ENCODE results near the gene PARP1. TPM values are rescaled to one million over a fixed set of nuclear protein-coding genes. Genes with fewer than 3 reads are reported as not detected.

Gene PARP1
- total and polyA plus RNA-seq, 2 donors (not counting 1 experiment from before 2014, with no cell fraction given) = 61.7 to 78.4 TPM

DNA sequence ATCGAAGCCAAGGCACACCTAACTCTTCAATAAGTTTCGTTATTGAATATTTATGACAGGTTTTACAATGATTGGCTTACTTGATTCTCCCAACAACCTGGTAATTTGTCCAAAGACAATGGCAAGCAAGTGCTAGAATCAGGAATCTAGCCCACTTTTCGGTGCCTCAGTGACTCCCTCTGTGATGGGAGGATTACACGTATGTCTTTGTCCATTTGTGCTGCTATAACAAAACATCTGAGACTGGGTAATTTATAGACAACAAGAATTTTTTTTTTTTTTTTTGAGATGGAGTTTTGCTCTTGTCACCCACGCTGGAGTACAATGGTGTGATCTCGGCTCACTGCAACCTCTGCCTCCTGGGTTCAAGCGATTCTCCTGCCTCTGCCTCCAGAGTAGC, 96.5 kb downstream of the PARP1 start:
- no peak overlapping the region for H3K27ac ChIP-seq (ENCODE audit: insufficient read depth, low read length)
- H3K36me3 ChIP-seq (ENCODE audit: control insufficient read depth, insufficient read depth, low read length) = no peaks in the 10 kb centered on the region
- no peak overlapping the region for H3K4me2 ChIP-seq (ENCODE audit: extremely low read depth, insufficient read depth, low read length)
- H3K4me3 ChIP-seq (replicated peaks in 1 of 4; ENCODE audit: control extremely low read depth in 1 of 4, insufficient read depth in 1 of 4, low read depth in 3 of 4, low read length in 4 of 4) = no peak overlapping the region
- H3K27me3 ChIP-seq (ENCODE audit: control insufficient read depth, insufficient read depth, low read length) = peaks cover 4% of the 10 kb centered on the region
- no peak for DNase-seq (ENCODE audit: low read depth in 2 of 2)
- no peaks in the 10 kb centered on the region for H3K4me1 ChIP-seq (ENCODE audit: control insufficient read depth, extremely low read depth, insufficient read depth, low read length)
- no peaks in the 10 kb centered on the region for H4K20me1 ChIP-seq (ENCODE audit: control insufficient read depth, extremely low read depth, insufficient read depth, low read length)
- no peak for TF ChIP-seq EZH2 (IDR thresholded peaks at IDR 0.05; ENCODE audit: low read length, missing control alignments)
- TF ChIP-seq, protein P1, sequence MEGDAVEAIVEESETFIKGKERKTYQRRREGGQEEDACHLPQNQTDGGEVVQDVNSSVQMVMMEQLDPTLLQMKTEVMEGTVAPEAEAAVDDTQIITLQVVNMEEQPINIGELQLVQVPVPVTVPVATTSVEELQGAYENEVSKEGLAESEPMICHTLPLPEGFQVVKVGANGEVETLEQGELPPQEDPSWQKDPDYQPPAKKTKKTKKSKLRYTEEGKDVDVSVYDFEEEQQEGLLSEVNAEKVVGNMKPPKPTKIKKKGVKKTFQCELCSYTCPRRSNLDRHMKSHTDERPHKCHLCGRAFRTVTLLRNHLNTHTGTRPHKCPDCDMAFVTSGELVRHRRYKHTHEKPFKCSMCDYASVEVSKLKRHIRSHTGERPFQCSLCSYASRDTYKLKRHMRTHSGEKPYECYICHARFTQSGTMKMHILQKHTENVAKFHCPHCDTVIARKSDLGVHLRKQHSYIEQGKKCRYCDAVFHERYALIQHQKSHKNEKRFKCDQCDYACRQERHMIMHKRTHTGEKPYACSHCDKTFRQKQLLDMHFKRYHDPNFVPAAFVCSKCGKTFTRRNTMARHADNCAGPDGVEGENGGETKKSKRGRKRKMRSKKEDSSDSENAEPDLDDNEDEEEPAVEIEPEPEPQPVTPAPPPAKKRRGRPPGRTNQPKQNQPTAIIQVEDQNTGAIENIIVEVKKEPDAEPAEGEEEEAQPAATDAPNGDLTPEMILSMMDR (conservative IDR thresholded peaks at IDR 0.05 in 1 of 2, IDR thresholded peaks at IDR 0.05 in 1 of 2; ENCODE audit: low read depth in 1 of 2, low read length in 2 of 2) = no peak
- peaks cover 17% of the 10 kb centered on the region for H3K79me2 ChIP-seq (ENCODE audit: control insufficient read depth, insufficient read depth, low read length)
- no peaks in the 10 kb centered on the region for H3K9me3 ChIP-seq (ENCODE audit: control insufficient read depth, insufficient read depth, low read depth, low read length)
- H2AFZ ChIP-seq (ENCODE audit: low read length) = no peak overlapping the region
- no peak overlapping the region for H3K9ac ChIP-seq (ENCODE audit: insufficient read depth, low read length)

Other genes with a start within 250 kb of the PARP1 start
- gene ACBD3, start 221.4 kb downstream of the PARP1 start, total RNA-seq = 60.9 and 67.7 TPM in 2 replicates
- 62.3 and 85.0 TPM in 2 replicates for gene ACBD3, start 221.4 kb downstream of the PARP1 start, polyA plus RNA-seq
- not detected in 2 replicates for gene MIXL1, start 184.4 kb downstream of the PARP1 start, total RNA-seq
- 0.07 and 0.08 TPM in 2 replicates for gene MIXL1, start 184.4 kb downstream of the PARP1 start, polyA plus RNA-seq
- 2.8 TPM in 2 replicates for gene LIN9, start 98.9 kb downstream of the PARP1 start, total RNA-seq
- 2.3 and 5.2 TPM in 2 replicates for gene LIN9, start 98.9 kb downstream of the PARP1 start, polyA plus RNA-seq
- under 0.01 TPM in 1 of 2 replicates, not detected in the other for gene STUM, start 140.7 kb upstream of the PARP1 start, total RNA-seq
- 0.01 and 0.02 TPM in 2 replicates for gene STUM, start 140.7 kb upstream of the PARP1 start, polyA plus RNA-seq

All from fibroblast of lung (primary cell).